Astrocyte (in vitro differentiated cells and primary cell): ENCODE measurements around the gene ALK. TPM values are rescaled to one million over a fixed set of nuclear protein-coding genes. Genes with fewer than 3 reads are reported as not detected.

Experiments used
- DNase-seq: peaks from one replicate; pipeline ENCODE4 v3.0.0-alpha.2; 2010; ENCODE audit warnings: low read depth
- FAIRE-seq: peaks from 2 replicates; lab custom pipeline; 2011; peaks lifted over from hg19 to GRCh38; lab: Jason Lieb, UNC
- H2AFZ ChIP-seq: 2 replicates; pipeline ENCODE4 v1.6.0; 2012; ENCODE audit warnings: low read depth, low read length, inconsistent platforms
- H3K27ac ChIP-seq: 2 replicates; pipeline ENCODE4 v1.5.1; 2011; ENCODE audit warnings: low read depth, low read length, inconsistent platforms
- H3K27me3 ChIP-seq: 2 replicates; pipeline ENCODE4 v1.6.0; 2011; ENCODE audit warnings: low read length, inconsistent platforms; ENCODE audit not compliant: insufficient read depth
- H3K36me3 ChIP-seq: 2 replicates; pipeline ENCODE4 v1.5.1; 2011; ENCODE audit warnings: low read length, inconsistent platforms; ENCODE audit not compliant: insufficient read depth
- H3K4me1 ChIP-seq: 2 replicates; pipeline ENCODE4 v1.5.1; 2011; ENCODE audit warnings: low read length, inconsistent platforms; ENCODE audit not compliant: insufficient read depth
- H3K4me2 ChIP-seq: 2 replicates; pipeline ENCODE4 v1.6.0; 2012; ENCODE audit warnings: low read length, inconsistent platforms
- H3K4me3 ChIP-seq: 2 replicates; pipeline ENCODE4 v1.5.1; 2011; ENCODE audit warnings: low read depth, mild to moderate bottlenecking, low read length, inconsistent platforms; ENCODE audit not compliant: insufficient read depth
- H3K79me2 ChIP-seq: 2 replicates; pipeline ENCODE4 v1.6.0; 2012; ENCODE audit warnings: mild to moderate bottlenecking, low read length, inconsistent platforms; ENCODE audit not compliant: insufficient read depth
- H3K9ac ChIP-seq: 2 replicates; pipeline ENCODE4 v1.6.0; 2012; ENCODE audit warnings: mild to moderate bottlenecking, low read length, inconsistent platforms
- H3K9me3 ChIP-seq: 2 replicates; pipeline ENCODE4 v1.5.1; 2012; ENCODE audit warnings: low read depth, mild to moderate bottlenecking, low read length, inconsistent platforms; ENCODE audit not compliant: insufficient read depth
- H4K20me1 ChIP-seq: 2 replicates; pipeline ENCODE4 v1.6.0; 2012; ENCODE audit warnings: low read length, inconsistent platforms; ENCODE audit not compliant: insufficient read depth
- H3K27ac Mint-ChIP-seq: one replicate; pipeline ENCODE4 v1.8.0; 2021; ENCODE audit warnings: mild to moderate bottlenecking, mixed read lengths; ENCODE audit not compliant: unreplicated experiment
- H3K27me3 Mint-ChIP-seq: one replicate; pipeline ENCODE4 v1.8.0; 2021; ENCODE audit warnings: low read depth, mixed read lengths; ENCODE audit not compliant: unreplicated experiment
- H3K36me3 Mint-ChIP-seq: one replicate; pipeline ENCODE4 v1.8.0; 2021; ENCODE audit warnings: low read depth, mixed read lengths; ENCODE audit not compliant: unreplicated experiment
- H3K4me1 Mint-ChIP-seq: one replicate; pipeline ENCODE4 v1.8.0; 2021; ENCODE audit warnings: low read depth, mixed read lengths; ENCODE audit not compliant: unreplicated experiment
- H3K4me3 Mint-ChIP-seq: one replicate; pipeline ENCODE4 v1.8.0; 2021; ENCODE audit warnings: mild to moderate bottlenecking, moderate library complexity, mixed read lengths; ENCODE audit not compliant: unreplicated experiment
- H3K9me3 Mint-ChIP-seq: one replicate; pipeline ENCODE4 v1.8.0; 2021; ENCODE audit warnings: mild to moderate bottlenecking, mixed read lengths; ENCODE audit not compliant: unreplicated experiment
- EZH2 ChIP-seq: IDR thresholded peaks from 2 replicates; pipeline ENCODE4 v1.6.1; 2012; ENCODE audit warnings: mild to moderate bottlenecking, low read length, inconsistent platforms; ENCODE audit not compliant: insufficient read depth
- total RNA-seq: library from RNA; stranded (reverse); gene quantifications from 2 replicates; pipeline ENCODE4 v1.2.1, GENCODE V29; 2021
- TF ChIP-seq, protein P1 (sequence below): IDR thresholded peaks from 2 replicates; pipeline ENCODE4 v1.5.1; 2011; ENCODE audit warnings: low read depth, mild to moderate bottlenecking, inconsistent platforms, low read length, moderate library complexity; ENCODE audit not compliant: insufficient read depth

The ALK gene
- total RNA-seq, 1 donor from 2014 or later, result 0.16 TPM

DNA sequence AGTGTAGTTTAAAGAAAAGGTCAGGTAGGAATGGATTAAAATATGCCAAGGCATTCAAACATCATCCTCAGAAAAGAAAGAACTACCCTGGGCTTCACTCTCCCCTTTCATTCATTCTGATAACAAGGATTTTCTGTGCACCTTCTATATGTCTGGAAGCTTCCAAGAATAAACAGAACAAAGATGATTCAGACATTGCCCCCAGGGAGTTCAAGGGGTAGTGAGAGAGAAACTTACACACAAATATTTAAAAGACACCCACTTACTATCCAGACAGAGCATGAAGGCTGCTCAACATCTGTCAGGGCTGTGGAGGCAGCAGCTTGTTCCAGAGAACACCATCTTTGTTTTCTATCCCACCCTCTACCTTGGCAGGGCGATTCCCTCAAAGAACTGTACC is 140.5 kb downstream of the ALK start:
- H3K27ac ChIP-seq, result no peak overlapping the region
- TF ChIP-seq EZH2, result no peak
- TF ChIP-seq, protein P1, sequence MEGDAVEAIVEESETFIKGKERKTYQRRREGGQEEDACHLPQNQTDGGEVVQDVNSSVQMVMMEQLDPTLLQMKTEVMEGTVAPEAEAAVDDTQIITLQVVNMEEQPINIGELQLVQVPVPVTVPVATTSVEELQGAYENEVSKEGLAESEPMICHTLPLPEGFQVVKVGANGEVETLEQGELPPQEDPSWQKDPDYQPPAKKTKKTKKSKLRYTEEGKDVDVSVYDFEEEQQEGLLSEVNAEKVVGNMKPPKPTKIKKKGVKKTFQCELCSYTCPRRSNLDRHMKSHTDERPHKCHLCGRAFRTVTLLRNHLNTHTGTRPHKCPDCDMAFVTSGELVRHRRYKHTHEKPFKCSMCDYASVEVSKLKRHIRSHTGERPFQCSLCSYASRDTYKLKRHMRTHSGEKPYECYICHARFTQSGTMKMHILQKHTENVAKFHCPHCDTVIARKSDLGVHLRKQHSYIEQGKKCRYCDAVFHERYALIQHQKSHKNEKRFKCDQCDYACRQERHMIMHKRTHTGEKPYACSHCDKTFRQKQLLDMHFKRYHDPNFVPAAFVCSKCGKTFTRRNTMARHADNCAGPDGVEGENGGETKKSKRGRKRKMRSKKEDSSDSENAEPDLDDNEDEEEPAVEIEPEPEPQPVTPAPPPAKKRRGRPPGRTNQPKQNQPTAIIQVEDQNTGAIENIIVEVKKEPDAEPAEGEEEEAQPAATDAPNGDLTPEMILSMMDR, result no peak
- no peak for FAIRE-seq
- no peaks in the 10 kb centered on the region for H3K79me2 ChIP-seq
- Mint-ChIP-seq H3K4me1 (peaks cover 25% of the 10 kb centered on the region), H3K9me3 (no peaks in the 10 kb centered on the region), H3K27me3 (peaks cover 14% of the 10 kb centered on the region), H3K4me3 (no peak overlapping the region), H3K27ac (no peak overlapping the region), H3K36me3 (no peaks in the 10 kb centered on the region)
- no peaks in the 10 kb centered on the region for H4K20me1 ChIP-seq
- no peak overlapping the region for H3K4me2 ChIP-seq
- H3K4me1 ChIP-seq, result no peaks in the 10 kb centered on the region
- no peak for DNase-seq
- H2AFZ ChIP-seq, result no peak overlapping the region
- peaks cover 12% of the 10 kb centered on the region for H3K27me3 ChIP-seq
- H3K9me3 ChIP-seq, result no peaks in the 10 kb centered on the region
- no peaks in the 10 kb centered on the region for H3K36me3 ChIP-seq
- no peak overlapping the region for H3K4me3 ChIP-seq
- H3K9ac ChIP-seq, result no peak overlapping the region

DNA sequence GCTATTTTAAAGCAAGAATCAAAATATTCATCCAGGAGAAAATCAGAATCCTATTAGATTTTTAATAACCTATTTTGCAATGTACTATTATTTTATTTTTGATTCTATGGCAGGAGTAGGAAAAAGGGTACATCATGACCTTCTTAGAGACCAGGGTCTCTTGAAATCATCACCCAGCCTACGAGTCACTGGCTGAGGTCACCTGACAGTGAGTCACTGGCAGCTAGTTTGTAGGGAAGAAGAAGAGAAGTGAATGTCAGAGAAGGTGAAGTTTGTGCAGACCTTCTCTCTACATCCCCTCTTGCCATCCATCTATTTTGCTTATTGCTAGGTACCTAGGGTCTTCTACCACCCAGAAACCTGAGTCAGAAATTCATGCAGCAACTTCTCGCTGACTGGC is 144.2 kb downstream of the ALK start:
- Histone ChIP-seq H3K4me3 (no peak overlapping the region), H3K9me3 (no peaks in the 10 kb centered on the region), H3K79me2 (no peaks in the 10 kb centered on the region), H3K4me2 (no peak overlapping the region), H3K9ac (no peak overlapping the region), H3K36me3 (no peaks in the 10 kb centered on the region), H3K27ac (no peak overlapping the region), H3K27me3 (no peaks in the 10 kb centered on the region), H2AFZ (no peak overlapping the region), H3K4me1 (no peaks in the 10 kb centered on the region), H4K20me1 (no peaks in the 10 kb centered on the region)
- H3K27ac Mint-ChIP-seq, result no peak overlapping the region
- no peak for FAIRE-seq
- peak overlapping the region; percentile 40 for H3K4me3 Mint-ChIP-seq
- H3K4me1 Mint-ChIP-seq, result peaks cover 32% of the 10 kb centered on the region
- peak; percentile 15 for DNase-seq
- no peak for TF ChIP-seq EZH2
- TF ChIP-seq, protein P1, result no peak
- no peaks in the 10 kb centered on the region for H3K36me3 Mint-ChIP-seq
- peaks cover under 1% of the 10 kb centered on the region for H3K27me3 Mint-ChIP-seq
- H3K9me3 Mint-ChIP-seq, result no peaks in the 10 kb centered on the region

DNA sequence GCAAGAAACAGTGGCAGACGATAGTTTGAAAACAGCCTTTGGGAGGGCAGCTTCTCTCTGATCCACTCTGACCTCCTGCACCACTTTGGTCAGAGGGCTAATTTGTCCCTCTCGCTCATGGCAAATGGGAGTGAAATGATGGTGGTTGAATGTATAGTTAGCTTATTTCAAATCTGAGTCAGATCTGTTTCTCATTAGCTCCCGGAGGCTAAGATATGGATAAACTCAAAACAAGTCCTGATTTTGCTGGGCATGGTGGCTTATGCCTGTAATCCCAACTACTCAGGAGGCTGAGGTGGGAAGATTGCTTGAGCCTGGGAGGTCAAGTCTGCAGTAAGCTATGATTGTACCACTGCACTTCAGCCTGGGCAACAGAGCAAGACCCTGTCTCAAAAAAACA is 145.0 kb downstream of the ALK start:
- no peak for FAIRE-seq
- Histone ChIP-seq H2AFZ (no peak overlapping the region), H4K20me1 (no peaks in the 10 kb centered on the region), H3K4me3 (no peak overlapping the region), H3K79me2 (no peaks in the 10 kb centered on the region), H3K27me3 (no peaks in the 10 kb centered on the region), H3K4me2 (no peak overlapping the region), H3K4me1 (no peaks in the 10 kb centered on the region), H3K27ac (no peak overlapping the region), H3K9ac (no peak overlapping the region), H3K36me3 (no peaks in the 10 kb centered on the region), H3K9me3 (no peaks in the 10 kb centered on the region)
- no peak for TF ChIP-seq EZH2
- TF ChIP-seq, protein P1, result no peak
- peaks cover 30% of the 10 kb centered on the region for H3K4me1 Mint-ChIP-seq
- no peaks in the 10 kb centered on the region for H3K36me3 Mint-ChIP-seq
- H3K27ac Mint-ChIP-seq, result no peak overlapping the region
- DNase-seq, result no peak
- H3K27me3 Mint-ChIP-seq, result no peaks in the 10 kb centered on the region
- no peaks in the 10 kb centered on the region for H3K9me3 Mint-ChIP-seq
- H3K4me3 Mint-ChIP-seq, result no peak overlapping the region
